Cerebellar cortex (tissue), 1 donor: ENCODE data around the gene CPNE6.

Experiments used
- DNase-seq: peaks from one replicate; pipeline ENCODE4 v3.0.0-alpha.2; 2015; ENCODE audit warnings: low spot score

CPNE6 gene

DNA sequence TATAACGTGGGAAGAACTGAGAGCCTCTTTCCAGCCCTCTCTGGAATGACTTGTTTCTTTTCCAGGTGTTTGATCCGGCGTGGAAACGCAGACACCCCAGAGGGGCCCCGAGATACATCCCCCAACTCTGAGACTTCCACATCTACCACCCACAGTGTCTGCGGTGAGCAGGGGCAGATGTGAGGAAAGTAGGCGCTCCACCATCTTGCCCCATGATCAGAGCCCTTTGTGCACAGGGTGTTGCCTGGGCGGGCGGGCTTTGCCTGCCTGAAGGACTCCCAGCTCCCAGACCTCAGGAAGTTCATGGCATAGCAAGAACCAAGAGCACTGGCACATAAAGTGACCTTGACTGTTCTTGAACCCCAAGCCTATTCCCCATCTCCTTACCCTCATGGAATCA is 16.7 kb upstream of the CPNE6 start:
- no peak for DNase-seq

DNA sequence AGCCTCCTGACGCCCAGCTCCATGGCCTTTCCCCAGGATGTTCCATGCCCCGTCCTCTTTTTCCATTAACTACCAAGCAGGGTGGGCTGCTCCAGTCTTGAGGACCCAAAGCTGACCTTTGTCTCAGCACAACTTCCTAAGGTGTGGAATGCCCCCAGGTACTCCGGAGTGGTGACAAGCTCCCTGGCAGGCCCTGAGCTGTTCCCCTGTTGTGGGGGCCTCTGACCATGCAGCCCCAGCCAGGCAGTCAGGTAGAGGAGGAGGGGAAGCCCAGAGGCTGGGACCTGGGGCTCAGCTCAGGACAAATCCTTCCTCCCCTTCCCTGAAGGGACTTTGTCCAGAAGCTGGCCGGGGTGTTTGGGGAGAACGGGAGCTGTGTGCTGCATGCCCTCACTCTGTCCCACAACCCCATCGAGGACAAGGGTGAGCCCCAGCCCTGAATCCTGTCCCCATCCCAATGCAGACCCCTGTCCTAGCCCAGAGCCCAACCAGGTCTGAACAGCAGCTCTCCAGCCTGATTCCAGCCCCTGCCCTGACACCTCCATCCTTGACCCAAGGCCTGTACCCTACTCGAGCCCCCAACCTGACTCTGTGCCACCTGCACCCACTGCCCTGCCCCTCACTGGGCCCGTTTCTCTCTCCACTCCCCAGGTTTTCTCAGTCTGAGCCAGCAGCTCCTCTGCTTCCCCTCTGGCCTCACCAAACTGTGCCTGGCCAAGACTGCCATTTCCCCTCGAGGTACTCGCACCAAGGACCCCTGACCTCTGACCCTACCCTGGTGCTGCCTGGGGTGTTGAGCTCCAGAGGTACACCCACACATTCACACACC is 15.2 kb upstream of the CPNE6 start:
- no peak for DNase-seq

DNA sequence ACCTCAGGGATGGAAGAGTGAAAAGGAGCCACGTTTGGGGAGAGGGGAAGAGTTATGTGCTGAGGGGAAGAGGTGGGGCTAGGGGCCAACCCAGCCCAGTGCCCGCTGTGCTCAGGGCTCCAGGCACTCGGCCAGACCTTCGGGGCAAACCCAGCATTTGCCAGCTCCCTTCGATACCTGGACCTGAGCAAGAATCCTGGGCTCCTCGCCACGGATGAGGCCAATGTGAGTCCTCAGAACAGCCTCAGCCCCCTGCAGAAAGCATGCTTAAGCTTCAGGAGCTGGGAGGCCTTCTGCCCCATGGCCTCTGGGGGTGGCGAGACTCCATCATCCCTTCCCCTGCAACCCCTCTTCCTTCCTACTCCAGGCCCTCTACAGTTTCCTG is 14.6 kb upstream of the CPNE6 start:
- DNase-seq = no peak

DNA sequence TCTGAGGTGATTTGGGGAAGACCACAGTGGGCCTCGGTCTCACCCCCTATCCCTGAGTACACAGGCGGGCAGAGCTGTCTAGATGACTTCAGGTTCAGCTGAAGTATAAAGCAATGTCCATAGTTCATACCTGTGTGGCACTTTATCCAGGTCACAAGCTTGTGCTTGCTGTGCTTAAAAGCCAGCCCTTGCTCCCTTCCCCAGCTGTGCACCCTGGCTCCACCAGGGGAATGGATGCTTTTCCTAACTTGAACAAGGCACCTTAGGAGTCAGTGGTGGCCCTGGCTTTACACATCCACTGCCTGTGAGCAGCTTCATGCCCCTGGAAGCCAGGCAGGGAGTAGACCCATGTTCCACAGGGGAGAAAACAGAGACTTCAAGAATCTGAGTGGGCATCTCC is 14.1 kb upstream of the CPNE6 start:
- no peak for DNase-seq

DNA sequence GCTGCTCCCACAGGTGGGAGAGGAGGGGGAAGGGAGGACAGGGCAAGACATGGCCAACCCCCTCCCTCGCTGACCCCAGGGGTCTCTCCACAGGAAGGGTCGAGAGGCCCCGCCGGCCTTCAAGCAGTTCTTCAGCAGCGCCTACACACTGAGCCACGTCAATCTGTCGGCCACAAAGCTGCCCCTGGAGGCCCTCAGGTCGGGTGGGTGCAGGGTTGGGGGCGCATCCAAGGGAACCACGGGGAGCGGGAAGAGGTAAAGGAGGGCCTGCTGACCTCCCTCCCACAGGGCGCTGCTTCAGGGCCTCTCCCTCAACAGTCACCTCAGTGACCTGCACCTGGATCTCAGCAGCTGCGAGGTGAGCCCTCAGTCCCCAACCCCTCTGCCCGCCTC is 13.5 kb upstream of the CPNE6 start:
- no peak for DNase-seq

DNA sequence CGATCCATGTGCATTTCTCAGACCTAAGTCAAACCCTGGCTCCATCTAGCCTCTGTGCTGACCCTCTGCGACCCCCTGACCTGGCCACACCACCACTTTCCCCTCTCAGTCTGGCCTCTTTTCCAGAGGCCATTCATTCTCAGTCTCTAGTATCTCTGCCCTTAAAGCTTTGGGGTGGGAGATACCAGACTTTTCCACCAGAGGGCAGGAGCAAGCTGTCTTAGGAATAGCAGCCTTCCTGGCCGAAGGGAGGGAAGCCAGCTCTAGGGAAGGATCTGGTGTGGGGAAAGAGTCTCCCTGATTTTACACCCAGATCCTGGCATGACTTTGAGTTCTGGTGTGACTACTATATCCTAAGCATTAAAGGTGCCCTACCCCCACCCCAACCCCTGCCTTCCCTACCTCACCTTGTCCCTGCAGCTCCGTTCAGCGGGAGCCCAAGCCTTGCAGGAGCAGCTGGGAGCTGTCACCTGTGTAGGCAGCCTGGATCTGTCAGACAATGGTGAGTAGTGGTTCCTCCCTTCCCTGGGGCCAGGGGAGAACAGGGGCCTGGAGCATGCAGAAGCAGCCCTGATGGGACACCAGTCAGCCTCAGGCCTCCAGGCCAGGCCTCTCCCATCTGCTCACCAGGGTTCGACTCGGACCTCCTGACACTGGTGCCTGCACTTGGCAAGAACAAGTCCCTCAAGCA is 13.0 kb upstream of the CPNE6 start:
- DNase-seq = peak; percentile 86

DNA sequence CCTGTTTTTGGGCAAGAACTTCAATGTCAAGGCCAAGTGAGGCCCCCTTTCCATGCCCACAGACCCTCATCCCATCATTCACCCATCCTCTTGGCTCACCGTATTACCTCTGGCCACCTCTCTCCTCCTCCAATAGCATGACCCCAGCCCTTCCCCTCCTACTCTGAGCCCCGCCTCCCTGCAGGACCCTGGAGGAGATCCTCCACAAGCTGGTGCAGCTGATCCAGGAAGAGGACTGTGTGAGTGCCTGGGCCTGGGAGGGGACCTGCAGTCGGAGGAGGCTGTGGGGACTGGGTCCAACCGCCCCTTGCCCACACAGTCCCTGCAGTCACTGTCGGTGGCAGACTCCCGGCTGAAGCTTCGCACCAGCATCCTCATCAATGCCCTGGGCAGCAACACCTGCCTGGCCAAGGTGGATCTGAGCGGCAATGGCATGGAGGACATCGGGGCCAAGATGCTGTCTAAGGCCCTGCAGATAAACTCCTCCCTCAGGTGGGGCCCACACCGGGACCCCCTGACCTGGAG is 12.3 kb upstream of the CPNE6 start:
- no peak for DNase-seq

DNA sequence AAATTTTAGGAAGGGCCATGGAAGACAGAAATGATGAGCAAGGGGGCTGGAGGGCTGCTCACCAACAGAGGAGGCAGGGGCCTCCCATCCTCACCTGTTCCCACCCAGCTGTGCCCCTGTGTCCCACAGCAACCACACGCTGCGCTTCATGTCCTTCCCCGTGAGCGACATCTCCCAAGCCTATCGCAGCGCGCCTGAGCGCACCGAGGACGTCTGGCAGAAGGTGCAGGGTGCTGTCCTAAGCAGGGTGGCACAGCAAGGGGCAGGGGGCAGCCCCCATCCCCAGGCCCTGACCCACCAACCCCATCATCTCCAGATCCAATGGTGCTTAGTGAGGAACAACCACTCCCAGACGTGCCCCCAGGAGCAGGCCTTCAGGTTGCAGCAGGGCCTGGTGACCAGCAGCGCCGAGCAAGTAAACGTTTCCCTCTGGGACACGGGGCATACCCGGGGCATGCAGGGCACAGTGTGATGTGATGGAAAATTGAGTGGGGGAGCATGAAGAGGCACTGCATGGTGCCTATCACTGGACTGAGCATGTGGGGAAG is 11.4 kb upstream of the CPNE6 start:
- DNase-seq = no peak

DNA sequence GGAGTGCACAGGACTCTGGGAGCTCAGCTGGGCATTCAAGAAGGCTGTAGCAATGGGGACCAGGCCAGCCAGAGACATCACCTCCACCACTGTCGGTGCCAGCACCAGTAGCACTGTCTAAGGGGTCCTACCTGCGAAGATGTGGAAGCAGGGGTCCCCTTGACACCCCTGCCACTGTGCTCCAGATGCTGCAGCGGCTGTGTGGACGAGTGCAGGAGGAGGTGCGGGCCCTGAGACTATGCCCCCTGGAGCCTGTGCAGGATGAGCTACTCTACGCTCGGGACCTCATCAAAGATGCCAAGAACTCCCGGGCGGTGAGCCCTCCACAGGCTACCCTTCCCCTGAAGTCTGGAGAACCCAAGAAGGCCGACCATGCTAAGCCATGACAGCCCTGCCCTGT is 10.9 kb upstream of the CPNE6 start:
- no peak for DNase-seq

DNA sequence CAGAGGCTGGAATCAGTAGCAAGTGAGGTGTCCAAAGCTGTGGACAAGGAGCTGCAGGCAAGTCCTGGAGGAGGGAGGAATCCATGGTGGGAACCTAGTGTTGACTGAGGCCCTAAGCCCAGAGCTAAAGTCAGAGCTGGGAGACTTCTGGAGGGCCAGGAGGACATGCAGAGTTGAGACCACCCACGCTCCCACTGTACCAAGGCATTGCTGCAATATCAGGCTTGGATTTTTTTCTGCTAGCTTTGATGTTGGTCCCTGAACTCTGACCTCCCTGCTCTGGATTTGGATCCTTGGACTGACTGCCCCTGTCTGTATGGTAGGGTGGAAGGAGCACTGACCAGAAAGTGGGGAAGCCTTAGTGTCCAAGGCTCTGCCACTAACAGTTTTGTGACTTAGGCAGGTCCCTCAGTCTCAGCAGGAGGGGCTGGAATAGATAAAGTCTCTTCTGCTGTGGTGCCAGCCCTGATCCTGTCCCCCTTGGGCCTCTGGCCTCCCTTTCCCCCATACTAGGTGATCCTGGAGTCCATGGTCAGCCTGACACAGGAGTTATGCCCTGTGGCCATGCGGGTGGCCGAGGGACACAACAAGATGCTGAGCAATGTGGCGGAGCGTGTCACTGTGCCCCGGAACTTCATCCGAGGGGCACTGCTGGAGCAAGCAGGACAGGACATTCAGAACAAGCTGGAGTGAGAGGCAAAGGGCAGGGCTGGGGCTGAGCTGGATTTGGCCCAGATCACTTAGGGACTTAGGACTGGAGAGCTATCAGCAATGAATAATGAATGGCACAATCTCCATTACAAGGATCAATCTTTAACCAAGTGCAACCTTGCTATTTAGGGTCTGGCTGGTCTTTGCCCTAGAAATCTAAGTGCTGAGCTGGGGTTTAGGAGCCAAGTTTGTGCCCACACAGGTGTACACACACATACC is 10.1 kb upstream of the CPNE6 start:
- no peak for DNase-seq

DNA sequence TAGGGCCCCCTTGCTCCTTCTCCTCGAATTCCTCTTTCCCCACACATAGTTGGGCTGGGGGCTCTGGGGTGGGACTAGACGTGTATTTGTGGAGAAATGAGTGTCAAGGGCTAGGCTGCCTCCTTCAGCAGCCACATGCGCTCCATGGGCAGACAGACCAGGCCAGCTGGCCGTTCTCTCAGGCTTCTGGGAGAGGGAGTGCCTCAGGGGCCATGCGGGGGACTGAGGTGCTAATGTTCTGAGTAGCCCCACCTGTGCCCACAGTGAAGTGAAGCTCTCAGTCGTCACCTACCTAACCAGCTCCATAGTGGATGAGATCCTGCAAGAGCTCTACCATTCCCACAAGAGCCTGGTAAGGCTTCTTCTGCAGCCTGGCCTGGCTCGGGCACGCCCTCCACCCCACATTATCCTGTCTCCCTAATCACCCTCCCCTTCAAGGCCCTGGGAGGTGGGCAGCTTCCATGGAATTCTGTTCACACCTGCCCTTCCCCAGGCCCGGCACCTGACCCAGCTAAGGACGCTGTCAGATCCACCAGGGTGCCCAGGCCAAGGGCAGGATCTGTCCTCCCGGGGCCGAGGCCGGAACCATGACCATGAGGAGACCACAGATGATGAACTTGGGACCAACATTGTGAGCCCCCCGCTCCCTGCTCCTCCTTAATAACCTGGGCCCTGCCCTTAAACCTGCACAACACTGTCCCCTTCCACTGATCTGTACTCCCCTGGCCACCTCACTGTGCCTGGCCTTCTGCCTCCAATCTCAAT is 9.0 kb upstream of the CPNE6 start:
- DNase-seq = no peak

DNA sequence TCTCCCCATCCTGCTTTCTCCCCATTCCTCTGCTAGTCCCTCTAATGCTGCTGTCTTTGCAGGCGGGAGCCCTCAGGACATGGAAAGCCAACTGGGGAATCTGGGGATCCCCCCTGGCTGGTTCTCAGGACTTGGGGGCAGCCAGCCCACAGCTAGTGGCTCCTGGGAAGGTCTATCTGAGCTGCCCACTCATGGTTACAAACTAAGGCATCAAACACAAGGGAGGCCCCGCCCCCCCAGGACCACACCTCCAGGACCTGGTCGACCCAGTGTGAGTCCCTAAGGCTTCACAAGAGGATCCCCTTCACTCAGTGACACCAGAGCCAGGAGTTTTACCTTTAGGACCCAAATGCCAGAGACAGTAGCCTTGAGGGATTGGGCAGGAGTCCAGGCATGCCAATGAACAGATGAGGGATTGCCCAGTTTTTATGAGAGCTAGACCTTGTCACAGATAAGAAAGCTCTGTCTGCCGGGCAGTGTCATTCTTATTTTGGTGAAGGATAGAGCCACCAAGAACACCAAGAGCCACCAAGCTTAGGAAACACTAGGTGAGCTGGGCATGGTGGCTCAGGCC is 8.0 kb upstream of the CPNE6 start:
- DNase-seq = no peak

DNA sequence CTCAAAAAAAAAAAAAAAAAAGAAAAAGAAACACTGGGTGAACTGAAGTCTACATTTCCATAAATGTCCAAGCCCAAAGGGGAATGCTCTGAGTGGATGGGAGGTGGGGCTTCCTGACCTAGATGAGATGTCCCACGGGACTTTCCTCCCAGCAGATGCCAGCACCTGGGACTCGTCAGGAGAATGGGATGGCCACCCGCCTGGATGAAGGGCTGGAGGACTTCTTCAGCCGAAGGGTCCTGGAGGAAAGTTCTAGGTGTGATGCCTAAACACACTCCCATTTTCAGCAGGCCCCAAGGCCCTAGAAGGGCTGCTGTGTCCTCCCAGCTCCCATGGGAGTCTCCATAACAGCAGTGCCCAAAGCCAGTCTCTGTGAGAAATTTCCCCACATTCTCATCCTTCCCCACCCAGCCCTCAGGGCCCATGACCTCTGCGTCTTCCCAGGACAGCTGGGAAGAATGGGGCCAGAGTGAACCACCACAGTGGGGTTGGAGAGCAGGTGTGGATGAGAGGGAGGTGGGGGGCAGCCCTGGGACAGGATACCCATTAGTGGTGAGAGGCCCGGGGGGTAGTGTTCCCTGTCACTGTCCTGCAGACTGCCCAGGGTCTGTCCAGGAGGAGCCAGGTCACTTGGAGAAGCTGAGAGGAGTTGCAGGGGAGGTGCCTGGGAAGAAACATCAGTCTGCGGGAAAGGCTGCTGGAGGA is 7.1 kb upstream of the CPNE6 start:
- DNase-seq = no peak

DNA sequence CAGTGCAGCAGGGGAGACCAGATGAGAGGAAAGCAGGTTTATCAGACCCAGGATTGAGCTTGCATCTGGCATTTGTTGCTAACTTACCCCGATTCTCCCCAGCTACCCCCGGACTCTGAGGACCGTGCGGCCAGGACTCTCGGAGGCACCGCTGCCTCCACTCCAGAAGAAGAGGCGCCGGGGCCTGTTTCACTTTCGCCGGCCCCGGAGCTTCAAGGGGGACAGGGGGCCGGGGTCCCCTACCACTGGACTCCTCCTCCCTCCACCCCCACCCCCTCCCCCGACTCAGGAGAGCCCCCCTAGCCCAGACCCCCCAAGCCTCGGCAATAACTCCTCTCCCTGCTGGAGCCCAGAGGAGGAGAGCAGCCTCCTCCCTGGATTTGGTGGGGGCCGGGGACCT is 6.5 kb upstream of the CPNE6 start:
- no peak for DNase-seq

DNA sequence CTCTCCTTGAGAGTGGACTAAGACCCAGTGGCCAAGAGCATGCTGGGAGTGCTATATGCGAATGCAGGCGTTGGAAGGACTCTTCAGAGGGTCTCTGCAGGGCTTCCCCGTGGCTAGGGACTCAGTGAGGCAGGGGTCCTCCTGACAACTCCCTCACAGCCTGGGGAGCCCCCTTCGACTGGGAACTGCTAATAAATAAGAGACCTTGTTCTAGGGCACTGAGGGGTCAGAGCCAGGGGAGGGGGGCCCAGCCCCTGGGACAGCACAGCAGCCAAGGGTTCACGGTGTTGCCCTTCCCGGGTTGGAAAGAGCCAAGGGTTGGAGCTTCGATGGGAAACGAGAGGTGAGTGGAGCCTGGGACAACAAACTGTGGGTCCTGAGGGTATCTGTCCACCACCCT is 6.0 kb upstream of the CPNE6 start:
- no peak for DNase-seq

DNA sequence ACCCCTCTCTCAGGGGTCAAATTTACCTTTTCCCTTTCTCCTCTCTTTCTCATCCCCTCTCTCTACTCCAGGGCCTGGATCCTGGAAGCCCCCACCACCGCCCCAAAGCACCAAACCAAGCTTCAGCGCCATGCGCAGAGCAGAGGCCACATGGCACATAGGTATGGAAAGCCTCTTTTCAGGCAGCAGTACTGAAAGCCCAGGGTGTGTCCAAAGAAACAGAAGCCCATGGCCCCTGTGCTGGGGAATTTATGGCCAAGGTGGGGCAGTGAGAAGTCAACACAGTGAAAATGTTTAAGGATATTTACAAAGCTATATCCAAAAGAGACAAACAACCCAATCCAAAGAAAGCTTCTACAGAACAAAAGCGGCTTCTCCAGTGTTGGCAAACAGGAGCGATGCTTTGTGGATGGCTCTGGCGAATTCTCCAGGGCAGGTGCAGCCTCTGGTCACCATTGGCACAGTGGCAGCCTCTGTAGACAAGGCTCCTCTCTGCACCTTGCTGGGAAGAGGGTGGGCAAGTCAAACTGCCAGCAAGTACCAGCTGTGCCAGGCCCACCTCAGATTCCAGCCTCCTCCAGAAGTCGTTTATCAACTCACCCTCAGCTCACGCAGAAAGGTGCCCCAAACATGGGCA is 4.7 kb upstream of the CPNE6 start:
- no peak for DNase-seq

DNA sequence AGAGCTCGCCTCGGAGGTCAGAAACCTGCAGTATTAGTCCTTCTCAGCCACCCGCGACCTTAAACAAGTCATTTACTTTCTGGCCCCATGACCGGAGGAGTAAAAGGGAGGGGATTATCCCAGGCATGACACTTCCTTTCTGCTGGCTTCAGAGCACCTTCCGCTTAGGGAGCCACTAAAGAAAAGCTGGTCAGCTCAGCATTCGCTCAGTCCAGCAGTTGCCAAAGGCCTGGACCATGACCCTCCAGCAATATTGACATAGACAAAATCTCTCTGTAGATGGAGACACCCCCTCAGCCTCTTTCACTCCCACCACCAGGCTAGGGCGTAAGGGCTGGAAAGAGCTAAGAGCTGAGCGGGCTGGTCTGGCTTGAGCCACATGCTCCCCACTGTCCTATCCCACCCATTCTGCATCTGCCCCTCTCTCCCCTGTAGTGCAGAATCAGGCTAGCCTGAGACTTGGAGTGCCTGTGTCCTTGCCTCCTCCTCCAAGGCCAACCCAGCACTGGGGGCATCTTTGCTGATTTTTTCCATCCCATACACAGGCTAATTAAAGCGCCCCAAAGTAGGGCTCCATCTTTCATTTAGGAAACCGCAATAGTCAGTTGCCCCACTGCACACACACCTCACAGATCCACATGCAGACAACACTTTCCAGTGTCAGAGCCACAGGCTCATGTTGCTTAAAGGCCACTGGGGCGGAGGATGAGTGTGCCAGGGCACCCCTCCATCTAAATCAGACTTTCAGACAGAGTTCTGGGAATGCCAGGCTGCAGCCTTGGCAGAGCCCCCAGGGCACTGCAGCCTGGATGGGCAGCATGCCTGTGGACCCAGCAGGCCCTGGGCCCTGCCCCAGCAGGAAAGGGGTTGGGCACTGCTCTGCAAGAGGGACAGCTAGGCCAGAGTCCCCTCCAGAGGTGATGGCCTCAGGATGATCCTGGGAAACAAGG is 4.0 kb upstream of the CPNE6 start:
- DNase-seq = no peak

DNA sequence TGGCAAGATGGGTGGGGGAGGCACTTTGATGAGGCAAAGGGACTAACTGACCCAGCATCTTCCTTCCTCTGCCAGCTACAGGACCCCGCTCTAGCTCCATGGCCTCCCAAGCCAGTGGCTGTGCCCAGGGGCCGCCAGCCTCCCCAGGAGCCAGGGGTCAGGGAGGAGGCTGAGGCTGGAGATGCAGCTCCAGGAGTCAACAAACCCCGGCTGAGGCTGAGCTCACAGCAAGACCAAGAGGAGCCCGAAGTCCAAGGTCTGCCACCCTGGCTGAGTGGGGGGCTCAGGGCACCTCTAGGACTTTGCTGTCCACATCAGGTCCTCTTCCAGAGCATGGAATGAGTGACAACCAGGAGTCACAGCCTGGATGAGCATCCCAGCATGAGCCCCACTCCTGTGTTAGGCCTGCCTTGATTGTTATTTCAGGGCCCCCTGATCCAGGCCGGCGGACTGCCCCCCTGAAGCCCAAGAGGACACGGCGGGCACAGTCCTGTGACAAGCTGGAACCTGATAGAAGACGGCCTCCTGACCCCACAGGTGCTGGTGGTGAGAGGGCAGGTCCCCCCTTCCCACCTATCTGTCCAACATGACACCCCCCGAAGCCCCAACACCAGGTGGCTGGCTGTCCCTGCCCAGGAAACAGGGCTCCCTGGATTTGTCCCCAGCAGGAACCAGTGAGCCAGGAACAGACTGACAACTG is 2.5 kb upstream of the CPNE6 start:
- DNase-seq = no peak
